ENCODE data around the gene CENPM.
"Not testable (repeated sequence)": the region's sequence is repeated elsewhere in the genome, so short reads cannot be mapped to it uniquely, and the experiment has no call there.

The CENPM gene

GRCh38 chr22:41966225-41966606 is 19.3 kb upstream of the CENPM start:
- no peak for DNase-seq

GRCh38 chr22:41964112-41964491 is 17.1 kb upstream of the CENPM start:
- no peak for DNase-seq

- DNase-seq: no peak
Observed at GRCh38 chr22:41963453-41964111, 16.6 kb upstream of the CENPM start.

- no peak for DNase-seq
Observed at GRCh38 chr22:41957941-41958556, 11.1 kb upstream of the CENPM start.

GRCh38 chr22:41952713-41953112 is 5.8 kb upstream of the CENPM start:
- DNase-seq: no peak

GRCh38 chr22:41951898-41952474 is 5.0 kb upstream of the CENPM start, which contains the start of gene SMIM45:
TSS of gene SMIM45 (plus strand) at chr22:41952150.
- DNase-seq: no peak

GRCh38 chr22:41949297-41949965 is 2.5 kb upstream of the CENPM start:
- no peak for DNase-seq

GRCh38 chr22:41948928-41949296 is 2.0 kb upstream of the CENPM start:
- not testable (repeated sequence) for DNase-seq

GRCh38 chr22:41948142-41948541 is 1.2 kb upstream of the CENPM start:
- DNase-seq: no peak

- DNase-seq: no peak
Observed at GRCh38 chr22:41947424-41948080, 600 bp upstream of the CENPM start.

- DNase-seq: no peak
Observed at GRCh38 chr22:41943661-41944209, 3.2 kb downstream of the CENPM start.

GRCh38 chr22:41940832-41941765 is 5.9 kb downstream of the CENPM start:
- DNase-seq: no peak

- no peak for DNase-seq
Observed at GRCh38 chr22:41939981-41940831, 6.7 kb downstream of the CENPM start.

GRCh38 chr22:41936894-41937169 is 10.1 kb downstream of the CENPM start:
- no peak for DNase-seq

- no peak for DNase-seq
Observed at GRCh38 chr22:41935509-41935908, 11.4 kb downstream of the CENPM start.

- DNase-seq: no peak
Observed at GRCh38 chr22:41935015-41935351, 12.0 kb downstream of the CENPM start.

GRCh38 chr22:41934284-41935014 is 12.5 kb downstream of the CENPM start:
- DNase-seq: no peak

GRCh38 chr22:41933411-41934177 is 13.4 kb downstream of the CENPM start:
- DNase-seq: no peak

GRCh38 chr22:41932353-41932752 is 14.6 kb downstream of the CENPM start:
- DNase-seq: no peak
